Epithelial cell of proximal tubule (primary cell): ENCODE results near the gene PLCB1. TPM values are rescaled to one million over a fixed set of nuclear protein-coding genes. Genes with fewer than 3 reads are reported as not detected.

Experiments used
- DNase-seq: peaks from one replicate; pipeline ENCODE4 v3.0.0-alpha.2; 2011; ENCODE audit warnings: low read depth
- H3K4me3 ChIP-seq: 2 replicates; pipeline ENCODE4 v1.5.1; 2011; ENCODE audit warnings: low read depth, mild to moderate bottlenecking, low read length
- total RNA-seq: library from RNA; depleted of rRNA; stranded (reverse); fragments of >200 nt; gene quantifications from 2 replicates; pipeline ENCODE4 v1.2.3, GENCODE V29; 2015
- TF ChIP-seq, protein P1 (sequence below): conservative IDR thresholded peaks from 2 replicates; pipeline ENCODE4 v1.5.1; 2012; ENCODE audit warnings: low read depth, mild to moderate bottlenecking, low read length

Gene PLCB1
- total RNA-seq, 1 donor from 2014 or later = 2.2 TPM

DNA sequence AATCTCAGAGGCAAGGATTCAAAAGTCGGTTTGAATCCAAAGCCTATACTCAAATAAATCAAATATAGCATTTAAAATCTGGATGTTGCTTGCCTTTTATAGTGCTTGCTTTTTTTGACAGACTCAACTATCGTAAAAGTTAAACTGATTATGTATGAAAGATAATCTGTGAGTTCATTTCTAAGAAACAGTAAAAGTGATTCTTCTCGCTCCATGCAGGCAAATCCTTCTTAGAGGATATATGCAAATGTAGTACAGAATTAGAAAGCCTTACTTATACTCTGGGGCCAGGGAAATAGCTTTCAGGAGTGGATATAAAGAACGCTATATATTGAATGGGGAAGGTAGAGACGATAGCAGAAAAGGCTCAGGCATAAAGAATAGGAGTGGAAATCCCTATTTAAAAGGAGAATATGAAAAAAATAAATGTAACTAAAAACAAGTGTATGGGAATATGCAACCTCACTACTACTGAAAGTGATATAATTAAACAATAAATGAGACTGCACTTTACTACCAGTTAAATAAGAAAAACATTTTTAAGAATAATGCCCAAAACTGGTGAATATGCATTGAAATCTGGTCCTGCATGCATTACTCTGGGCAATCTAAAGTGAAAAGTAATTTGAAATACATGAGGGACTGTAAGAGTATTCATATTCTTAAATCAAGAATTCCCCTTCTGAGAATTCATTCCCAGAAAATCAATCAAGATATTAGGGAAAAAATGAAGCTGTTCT, 575.1 kb downstream of the PLCB1 start:
- TF ChIP-seq, protein P1, sequence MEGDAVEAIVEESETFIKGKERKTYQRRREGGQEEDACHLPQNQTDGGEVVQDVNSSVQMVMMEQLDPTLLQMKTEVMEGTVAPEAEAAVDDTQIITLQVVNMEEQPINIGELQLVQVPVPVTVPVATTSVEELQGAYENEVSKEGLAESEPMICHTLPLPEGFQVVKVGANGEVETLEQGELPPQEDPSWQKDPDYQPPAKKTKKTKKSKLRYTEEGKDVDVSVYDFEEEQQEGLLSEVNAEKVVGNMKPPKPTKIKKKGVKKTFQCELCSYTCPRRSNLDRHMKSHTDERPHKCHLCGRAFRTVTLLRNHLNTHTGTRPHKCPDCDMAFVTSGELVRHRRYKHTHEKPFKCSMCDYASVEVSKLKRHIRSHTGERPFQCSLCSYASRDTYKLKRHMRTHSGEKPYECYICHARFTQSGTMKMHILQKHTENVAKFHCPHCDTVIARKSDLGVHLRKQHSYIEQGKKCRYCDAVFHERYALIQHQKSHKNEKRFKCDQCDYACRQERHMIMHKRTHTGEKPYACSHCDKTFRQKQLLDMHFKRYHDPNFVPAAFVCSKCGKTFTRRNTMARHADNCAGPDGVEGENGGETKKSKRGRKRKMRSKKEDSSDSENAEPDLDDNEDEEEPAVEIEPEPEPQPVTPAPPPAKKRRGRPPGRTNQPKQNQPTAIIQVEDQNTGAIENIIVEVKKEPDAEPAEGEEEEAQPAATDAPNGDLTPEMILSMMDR = no peak
- DNase-seq = no peak
- no peak overlapping the region for H3K4me3 ChIP-seq

DNA sequence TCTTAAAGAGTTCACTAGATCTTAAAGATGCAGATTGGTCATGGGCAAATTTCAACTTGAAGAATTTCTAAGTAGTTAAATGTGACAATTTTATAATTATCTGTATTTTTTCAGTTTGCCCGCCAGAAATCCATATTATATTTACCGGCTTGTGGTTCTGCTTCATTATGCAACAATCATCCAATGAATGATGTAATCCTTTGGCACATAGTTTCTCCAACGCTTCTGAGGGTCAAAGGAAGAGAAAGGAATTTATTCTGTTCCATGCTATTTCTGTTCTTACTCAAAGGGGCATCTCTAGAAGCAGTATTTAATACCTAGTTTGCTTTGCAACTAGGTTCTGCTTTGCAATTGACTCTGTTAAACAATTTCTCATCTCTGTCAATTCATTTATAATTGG, 577.6 kb downstream of the PLCB1 start:
- TF ChIP-seq, protein P1 = no peak
- DNase-seq = no peak
- no peak overlapping the region for H3K4me3 ChIP-seq

DNA sequence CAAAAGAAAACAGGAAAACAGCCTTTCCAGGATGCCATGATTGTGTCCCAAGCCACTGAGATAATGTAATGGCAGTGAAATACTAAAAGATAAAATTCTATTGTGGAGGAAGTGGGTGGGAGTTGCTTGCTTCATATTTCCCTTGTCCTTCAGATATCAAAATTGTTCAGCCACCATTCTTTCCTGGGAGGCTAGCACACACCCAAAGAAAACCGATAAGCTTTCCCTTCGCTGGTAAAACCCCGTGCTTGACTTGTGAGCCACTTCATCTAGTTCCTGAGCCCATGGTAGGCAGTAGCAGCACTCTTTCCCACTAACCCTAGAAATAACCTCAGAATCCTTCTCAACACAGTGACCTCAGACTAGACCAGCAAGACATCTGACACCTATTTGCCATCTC, 579.4 kb downstream of the PLCB1 start:
- TF ChIP-seq, protein P1 = no peak
- no peak for DNase-seq
- no peak overlapping the region for H3K4me3 ChIP-seq

DNA sequence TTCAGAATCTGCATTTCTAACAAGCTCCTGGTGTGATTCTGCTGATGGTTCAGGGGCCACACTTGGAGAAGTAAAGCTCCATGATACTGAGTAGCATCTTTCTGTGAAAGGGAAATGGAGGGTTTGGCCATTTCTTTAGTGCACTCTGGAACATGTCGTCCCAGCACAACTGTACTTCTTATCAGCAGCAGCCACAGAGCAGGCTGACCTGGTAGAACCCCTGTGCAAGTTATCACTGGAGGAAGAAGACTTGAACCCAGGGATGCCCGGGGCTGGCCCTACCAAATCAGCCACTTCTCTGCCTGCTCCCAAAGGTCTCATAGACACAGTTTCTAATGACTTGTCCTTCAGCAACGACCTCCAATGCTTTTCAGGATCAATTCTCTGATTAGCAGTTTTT, 582.1 kb downstream of the PLCB1 start:
- H3K4me3 ChIP-seq = no peak overlapping the region
- DNase-seq = no peak
- TF ChIP-seq, protein P1 = no peak

DNA sequence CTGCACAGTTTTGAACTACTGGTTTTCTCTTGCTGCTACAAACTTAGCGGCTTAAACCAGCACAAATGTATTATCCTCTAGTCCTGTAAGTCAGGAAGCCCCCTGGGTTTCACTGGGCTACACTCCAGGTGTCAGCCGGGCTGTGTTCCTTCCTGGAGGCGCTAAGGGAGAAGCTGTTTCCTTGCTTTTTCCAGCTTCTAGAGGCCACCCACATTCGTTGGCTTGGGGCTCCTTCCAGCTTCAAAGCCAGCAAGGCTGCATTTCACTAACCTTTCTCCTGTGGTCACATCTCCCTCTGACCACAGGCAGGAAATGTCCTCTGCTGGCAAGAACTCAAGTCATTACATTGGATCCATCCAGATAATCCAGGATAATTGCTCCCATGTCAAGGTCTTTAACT, 586.2 kb downstream of the PLCB1 start:
- TF ChIP-seq, protein P1 = no peak
- no peak overlapping the region for H3K4me3 ChIP-seq
- DNase-seq = no peak

DNA sequence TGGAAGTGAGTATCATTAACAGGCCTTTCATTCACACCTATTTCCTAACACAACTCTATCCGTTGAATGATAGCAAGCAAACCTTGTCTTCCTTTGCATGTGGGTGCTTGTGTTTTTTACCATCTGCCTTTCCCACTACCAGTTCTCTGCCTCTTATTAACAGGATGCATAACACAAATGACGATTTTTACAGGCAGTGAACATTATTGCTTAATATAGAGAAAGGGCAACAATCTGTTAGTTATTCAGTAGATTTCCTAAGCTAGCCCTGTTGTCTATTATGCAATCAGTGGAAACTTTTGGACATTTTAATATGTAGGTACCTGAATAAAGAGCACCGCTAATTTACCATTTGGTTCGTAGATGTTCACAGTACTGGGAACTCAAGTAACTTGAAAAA, 588.0 kb downstream of the PLCB1 start:
- H3K4me3 ChIP-seq = no peak overlapping the region
- TF ChIP-seq, protein P1 = no peak
- DNase-seq = peak; percentile 19

GRCh38 chr20:8721098-8721497, 589.0 kb downstream of the PLCB1 start:
- H3K4me3 ChIP-seq = no peak overlapping the region
- TF ChIP-seq, protein P1 = peak; percentile 86
- no peak for DNase-seq
